H1 (cell line): ENCODE measurements around the gene ANKRD31. TPM values are rescaled to one million over a fixed set of nuclear protein-coding genes. Genes with fewer than 3 reads are reported as not detected.

ENCODE experiments used
- CTCF ChIA-PET: fragments of 300-600 bp; sonication (Branson Sonifier 250); formaldehyde crosslinking; loops from one replicate; lab custom pipeline; 2021; ENCODE audit not compliant: partially characterized antibody; lab: Charles Lee
- POLR2A ChIA-PET: fragments of 300-600 bp; sonication (Branson Sonifier 250); formaldehyde crosslinking; loops from one replicate; lab custom pipeline; 2021; ENCODE audit warnings: inconsistent platforms; ENCODE audit not compliant: partially characterized antibody; lab: Charles Lee
- DNase-seq, 2 experiments: peaks; one replicate each; pipeline versions ENCODE4 v3.0.0 to v3.0.0-alpha.2; 2010 to 2022; ENCODE audit warnings: low spot score in 2 of 2, low read depth in 1 of 2, mixed read lengths in 1 of 2
- FAIRE-seq: peaks from 2 replicates; lab custom pipeline; 2011; peaks lifted over from hg19 to GRCh38; lab: Jason Lieb, UNC
- H2AFZ ChIP-seq: 2 replicates; pipeline ENCODE4 v1.8.1; 2012; ENCODE audit warnings: low read length, inconsistent platforms
- H2AK5ac ChIP-seq: 2 replicates; pipeline ENCODE4 v1.6.1; 2013; ENCODE audit warnings: low read depth, low read length
- H2BK120ac ChIP-seq: replicated peaks from 2 replicates; pipeline ENCODE3; 2013; ENCODE audit warnings: low read depth, low read length, inconsistent platforms
- H2BK12ac ChIP-seq: 2 replicates; pipeline ENCODE4 v1.6.1; 2013; ENCODE audit warnings: low read depth, low read length
- H2BK15ac ChIP-seq: 2 replicates; pipeline ENCODE4 v1.6.1; 2013; ENCODE audit warnings: low read length
- H2BK20ac ChIP-seq: 2 replicates; pipeline ENCODE4 v1.6.1; 2013; ENCODE audit warnings: low read length
- H2BK5ac ChIP-seq: 2 replicates; pipeline ENCODE4 v1.6.1; 2013; ENCODE audit warnings: low read depth, low read length
- H3K14ac ChIP-seq: 2 replicates; pipeline ENCODE4 v1.6.1; 2013; ENCODE audit warnings: inconsistent platforms; ENCODE audit not compliant: insufficient read length
- H3K18ac ChIP-seq: 2 replicates; pipeline ENCODE4 v1.6.1; 2013; ENCODE audit warnings: low read length; ENCODE audit errors: extremely low read depth
- H3K23ac ChIP-seq: 2 replicates; pipeline ENCODE4 v1.6.1; 2013; ENCODE audit warnings: inconsistent platforms; ENCODE audit not compliant: insufficient read length
- H3K23me2 ChIP-seq: 2 replicates; pipeline ENCODE4 v1.6.1; 2013; ENCODE audit warnings: low read depth, low read length
- H3K27ac ChIP-seq: 2 replicates; pipeline ENCODE4 v1.6.1; 2011; ENCODE audit warnings: low read depth, low read length, inconsistent platforms
- H3K27me3 ChIP-seq, 4 experiments: replicated peaks in 1 of 4; 1 replicate in 1 of 4; 2 replicates in 3 of 4; pipeline versions ENCODE4 v1.6.1 to v1.8.1; 2011 to 2013; ENCODE audit warnings: low read length in 3 of 4, mild to moderate bottlenecking in 3 of 4, inconsistent platforms in 2 of 4, mixed read lengths in 2 of 4, moderate library complexity in 1 of 4; ENCODE audit not compliant: control insufficient read depth in 3 of 4, insufficient read depth in 3 of 4; ENCODE audit errors: extremely low read depth in 1 of 4
- H3K36me3 ChIP-seq, 4 experiments: 2 replicates each; pipeline versions ENCODE4 v1.6.1 to v1.8.1; 2011 to 2013; ENCODE audit warnings: mild to moderate bottlenecking in 4 of 4, low read length in 3 of 4, moderate library complexity in 2 of 4, control low read depth in 1 of 4, inconsistent platforms in 1 of 4; ENCODE audit not compliant: insufficient read depth in 4 of 4, control insufficient read depth in 2 of 4
- H3K4ac ChIP-seq: replicated peaks from 2 replicates; pipeline ENCODE3; 2013; ENCODE audit warnings: low read length, low read depth, mixed read lengths, inconsistent platforms; ENCODE audit not compliant: insufficient read length
- H3K4me1 ChIP-seq, 4 experiments: replicated peaks in 1 of 4; 1 replicate in 1 of 4; 2 replicates in 3 of 4; pipeline versions ENCODE4 v1.6.1 to v1.8.1; 2011 to 2013; ENCODE audit warnings: low read length in 3 of 4, inconsistent platforms in 2 of 4, mixed read lengths in 1 of 4; ENCODE audit not compliant: insufficient read depth in 4 of 4, control insufficient read depth in 3 of 4
- H3K4me2 ChIP-seq, 2 experiments: 2 replicates each; pipeline versions ENCODE4 v1.6.1 to v1.8.1; 2011 to 2013; ENCODE audit warnings: low read depth in 2 of 2, low read length in 2 of 2, control low read depth in 1 of 2, inconsistent platforms in 1 of 2, mild to moderate bottlenecking in 1 of 2; ENCODE audit not compliant: insufficient read depth in 1 of 2
- H3K4me3 ChIP-seq, 4 experiments: fragments of 200-600, 300-600 bp in 1 of 4; sonication (generic), shearing (Covaris generic), sonication (Bioruptor Twin) in 1 of 4; 2 replicates each; pipeline versions ENCODE4 v1.5.1 to v1.8.1; 2011 to 2016; ENCODE audit warnings: low read length in 4 of 4, low read depth in 3 of 4, control low read depth in 2 of 4, inconsistent platforms in 2 of 4, mild to moderate bottlenecking in 2 of 4, mixed read lengths in 1 of 4, moderate library complexity in 1 of 4; ENCODE audit not compliant: insufficient read depth in 2 of 4; ENCODE audit errors: extremely low read depth in 1 of 4
- H3K56ac ChIP-seq: replicated peaks from 2 replicates; pipeline ENCODE3; 2013; ENCODE audit warnings: low read depth, mild to moderate bottlenecking, mixed read lengths, low read length, inconsistent platforms; ENCODE audit not compliant: insufficient read length
- H3K79me1 ChIP-seq: 2 replicates; pipeline ENCODE4 v1.6.1; 2013; ENCODE audit warnings: low read depth, low read length, control low read depth
- H3K79me2 ChIP-seq, 2 experiments: 2 replicates each; pipeline versions ENCODE4 v1.6.1 to v1.8.1; 2012 to 2013; ENCODE audit warnings: low read length in 2 of 2, mild to moderate bottlenecking in 2 of 2, inconsistent platforms in 1 of 2; ENCODE audit not compliant: insufficient read depth in 2 of 2, control insufficient read depth in 1 of 2
- H3K9ac ChIP-seq, 4 experiments: replicated peaks in 1 of 4; 1 replicate in 1 of 4; 2 replicates in 3 of 4; pipeline versions ENCODE4 v1.6.1 to v1.8.1; 2011 to 2013; ENCODE audit warnings: low read depth in 3 of 4, low read length in 3 of 4, control low read depth in 2 of 4, mild to moderate bottlenecking in 2 of 4, moderate library complexity in 2 of 4, inconsistent platforms in 1 of 4; ENCODE audit errors: extremely low read depth in 1 of 4
- H3K9me3 ChIP-seq, 2 experiments: 2 replicates each; pipeline versions ENCODE4 v1.6.1 to v1.8.1; 2012 to 2013; ENCODE audit warnings: mild to moderate bottlenecking in 2 of 2, moderate library complexity in 2 of 2, control low read depth in 1 of 2, inconsistent platforms in 1 of 2, low read depth in 1 of 2, low read length in 1 of 2, mixed read lengths in 1 of 2; ENCODE audit not compliant: insufficient read depth in 2 of 2
- H4K20me1 ChIP-seq, 2 experiments: replicated peaks in 1 of 2; 2 replicates each; pipeline versions ENCODE3 to v1.8.1; 2011 to 2013; ENCODE audit warnings: inconsistent platforms in 2 of 2, low read length in 2 of 2, mild to moderate bottlenecking in 1 of 2; ENCODE audit not compliant: insufficient read depth in 2 of 2, control insufficient read depth in 1 of 2
- H4K5ac ChIP-seq: 2 replicates; pipeline ENCODE4 v1.6.1; 2013; ENCODE audit warnings: low read length, low read depth, mixed read lengths, inconsistent platforms; ENCODE audit not compliant: insufficient read length
- H4K8ac ChIP-seq: 2 replicates; pipeline ENCODE4 v1.8.0; 2013; ENCODE audit warnings: mild to moderate bottlenecking, moderate library complexity, low read length, inconsistent platforms; ENCODE audit not compliant: insufficient read depth; ENCODE audit errors: extremely low read depth
- H4K91ac ChIP-seq: replicated peaks from 2 replicates; pipeline ENCODE3; 2013; ENCODE audit warnings: low read length, mixed read lengths, inconsistent platforms; ENCODE audit not compliant: insufficient read length
- EGR1 ChIP-seq: IDR thresholded peaks from 2 replicates; pipeline ENCODE4 v1.6.1; 2011; ENCODE audit warnings: low read depth, low read length, borderline replicate concordance
- EZH2 ChIP-seq: fragments of 200-600 bp; sonication (generic); IDR thresholded peaks from 2 replicates; pipeline ENCODE4 v1.7.1; 2012; ENCODE audit warnings: low read depth, mild to moderate bottlenecking, moderate library complexity, low read length, inconsistent platforms; ENCODE audit not compliant: severe bottlenecking
- FOSL1 ChIP-seq: IDR thresholded peaks from 2 replicates; pipeline ENCODE4 v1.6.1; 2011; ENCODE audit warnings: mild to moderate bottlenecking, low read depth, low read length, moderate library complexity; ENCODE audit not compliant: insufficient read depth
- JUN ChIP-seq: IDR thresholded peaks from 2 replicates; pipeline ENCODE4 v1.6.1; 2011; ENCODE audit warnings: low read depth, mild to moderate bottlenecking, improper control_type of control experiment, low read length
- KDM5A ChIP-seq: fragments of 200-600 bp; IDR thresholded peaks from 2 replicates; pipeline ENCODE4 v1.7.1; 2012; ENCODE audit warnings: mild to moderate bottlenecking, low read length, inconsistent platforms, mixed read lengths
- PHF8 ChIP-seq: fragments of 200-600 bp; sonication (generic); conservative IDR thresholded peaks from 2 replicates; pipeline ENCODE4 v1.7.1; 2012; ENCODE audit warnings: low read depth, mild to moderate bottlenecking, inconsistent platforms, low read length, moderate library complexity
- RBBP5 ChIP-seq: IDR thresholded peaks from 2 replicates; pipeline ENCODE4 v1.7.1; 2012; ENCODE audit warnings: low read depth, mild to moderate bottlenecking, inconsistent platforms, low read length, moderate library complexity, borderline replicate concordance
- RXRA ChIP-seq: IDR thresholded peaks from 2 replicates; pipeline ENCODE4 v1.6.1; 2011; ENCODE audit warnings: low read depth, mild to moderate bottlenecking, low read length, moderate library complexity; ENCODE audit not compliant: insufficient read depth
- SIRT6 ChIP-seq: IDR thresholded peaks from one replicate; pipeline ENCODE4 v1.7.1; 2012; ENCODE audit warnings: low read length, inconsistent platforms
- SUZ12 ChIP-seq: fragments of 200-600 bp; sonication (generic); IDR thresholded peaks from 2 replicates; pipeline ENCODE4 v1.6.1; 2012; ENCODE audit warnings: mild to moderate bottlenecking, inconsistent platforms, low read length, moderate library complexity, mixed read lengths
- TAF1 ChIP-seq: IDR thresholded peaks from 2 replicates; pipeline ENCODE4 v1.6.1; 2011; ENCODE audit warnings: mild to moderate bottlenecking, low read depth, low read length
- TEAD4 ChIP-seq: IDR thresholded peaks from 2 replicates; pipeline ENCODE4 v1.6.1; 2012; ENCODE audit warnings: low read depth, low read length, inconsistent platforms, mixed read lengths
- WGBS, 2 experiments: shearing (Covaris generic) in 1 of 2; methylation state at CpG; one replicate each; pipeline versions ENCODE4 v1.1.6 to v1.1.7; 2013 to 2015; ENCODE audit warnings: low lambda C conversion rate in 2 of 2, mixed read lengths in 2 of 2, inconsistent platforms in 1 of 2, low coverage in 1 of 2, missing lambda C conversion rate in 1 of 2; ENCODE audit not compliant: insufficient replicate concordance in 2 of 2, insufficient coverage in 1 of 2, insufficient read length in 1 of 2; ENCODE audit errors: extremely low coverage in 1 of 2, missing lambda C conversion rate in 1 of 2; 5-methylcytosine and 5-hydroxymethylcytosine counted together
- polyA plus RNA-seq, 7 experiments: library from polyadenylated mRNA; depleted of rRNA in 3 of 7; stranded (reverse) in 5 of 7; unstranded in 2 of 7; fragments of >200 nt in 5 of 7; fragments of 200-250 nt in 2 of 7; gene quantifications; 1 replicate in 5 of 7; 2 replicates in 1 of 7; 4 replicates in 1 of 7; pipeline versions ENCODE4 v1.2.1 to v1.2.3, GENCODE V29; 2011 to 2013; ENCODE audit warnings: missing spikeins in 2 of 7, mixed read lengths in 2 of 7
- total RNA-seq: library from RNA; stranded (reverse); fragmentation: NEBNext Ultra II Directional; extraction: Animal tissue kit (Norgen Biotek cat#: 25700); gene quantifications from 2 replicates; pipeline ENCODE4 v1.2.1, GENCODE V29; 2021
- TF ChIP-seq, protein P1 (sequence below): IDR thresholded peaks from 2 replicates; pipeline ENCODE4 v1.6.1; 2012; ENCODE audit warnings: inconsistent platforms
- TF ChIP-seq, protein P2 (sequence below): IDR thresholded peaks from 2 replicates; pipeline ENCODE4 v1.6.1; 2011; ENCODE audit warnings: low read length, improper control_type of control experiment

Gene ANKRD31
- total and polyA plus RNA-seq, 2 of the 8 experiments (the other 6 are each of a cell fraction or from before 2014, with no cell fraction given) = 0.05 to 0.06 TPM

GRCh38 chr5:75262271-75262670 lies 25.6 kb upstream of the ANKRD31 start:
- no peak for FAIRE-seq
- WGBS, 2 experiments = 89% methylated on average over 3 of the region's 3 CpGs; no CpG with 5 or more reads in 1 of the 2 experiments
- TF ChIP-seq SUZ12 = no peak
- no peak for TF ChIP-seq FOSL1
- TF ChIP-seq, protein P1, sequence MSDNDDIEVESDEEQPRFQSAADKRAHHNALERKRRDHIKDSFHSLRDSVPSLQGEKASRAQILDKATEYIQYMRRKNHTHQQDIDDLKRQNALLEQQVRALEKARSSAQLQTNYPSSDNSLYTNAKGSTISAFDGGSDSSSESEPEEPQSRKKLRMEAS = no peak
- no peak for TF ChIP-seq TEAD4
- TF ChIP-seq KDM5A = no peak
- TF ChIP-seq JUN = no peak
- TF ChIP-seq, protein P2, sequence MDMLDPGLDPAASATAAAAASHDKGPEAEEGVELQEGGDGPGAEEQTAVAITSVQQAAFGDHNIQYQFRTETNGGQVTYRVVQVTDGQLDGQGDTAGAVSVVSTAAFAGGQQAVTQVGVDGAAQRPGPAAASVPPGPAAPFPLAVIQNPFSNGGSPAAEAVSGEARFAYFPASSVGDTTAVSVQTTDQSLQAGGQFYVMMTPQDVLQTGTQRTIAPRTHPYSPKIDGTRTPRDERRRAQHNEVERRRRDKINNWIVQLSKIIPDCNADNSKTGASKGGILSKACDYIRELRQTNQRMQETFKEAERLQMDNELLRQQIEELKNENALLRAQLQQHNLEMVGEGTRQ = no peak
- no peak for TF ChIP-seq SIRT6
- TF ChIP-seq RXRA = no peak
- TF ChIP-seq PHF8 = no peak
- no peak for TF ChIP-seq RBBP5
- TF ChIP-seq TAF1 = no peak
- no peak for TF ChIP-seq EGR1
- TF ChIP-seq EZH2 = no peak

More at GRCh38 chr5:75262271-75262670, 25.6 kb upstream of the ANKRD31 start:
- H3K23ac ChIP-seq = no peak overlapping the region
- H3K4me3 ChIP-seq = no peak overlapping the region
- H3K27ac ChIP-seq = no peak overlapping the region
- H2BK15ac ChIP-seq = no peak overlapping the region
- H3K14ac ChIP-seq = no peak overlapping the region
- no peak overlapping the region for H2BK5ac ChIP-seq
- no peak overlapping the region for H2AK5ac ChIP-seq
- H3K23me2 ChIP-seq = no peaks in the 10 kb centered on the region
- no peak overlapping the region for H3K56ac ChIP-seq
- no peaks in the 10 kb centered on the region for H3K9me3 ChIP-seq
- H3K27me3 ChIP-seq = no peaks in the 10 kb centered on the region
- no peak overlapping the region for H3K18ac ChIP-seq
- POLR2A ChIA-PET = interaction anchor here (0.6 kb wide), 1 partner anchor 90 kb away, joined by 4 read pairs; no protein-coding TSS in a partner anchor
- H4K91ac ChIP-seq = no peak overlapping the region
- CTCF ChIA-PET = interaction anchor here (1.2 to 1.7 kb wide), 2 partner anchors 22 to 25 kb away, joined by 3 to 6 read pairs; partner anchors contain the start of gene ANKRD31
- H3K4me1 ChIP-seq = no peaks in the 10 kb centered on the region
- H2BK20ac ChIP-seq = no peak overlapping the region
- no peaks in the 10 kb centered on the region for H3K36me3 ChIP-seq
- H3K4ac ChIP-seq = no peak overlapping the region
- no peaks in the 10 kb centered on the region for H3K79me2 ChIP-seq
- no peak overlapping the region for H4K5ac ChIP-seq
- H4K8ac ChIP-seq = no peak overlapping the region
- H3K79me1 ChIP-seq = no peaks in the 10 kb centered on the region
- H2BK12ac ChIP-seq = no peak overlapping the region
- H2AFZ ChIP-seq = no peak overlapping the region
- no peaks in the 10 kb centered on the region for H4K20me1 ChIP-seq
- no peak overlapping the region for H2BK120ac ChIP-seq
- H3K4me2 ChIP-seq = no peak overlapping the region
- DNase-seq = no peak
- no peak overlapping the region for H3K9ac ChIP-seq
